Activated T-cell treated with anti-CD3 and anti-CD28 coated beads, Interleukin-2, amount 50 U/mL, for 48 hours (primary cell): ENCODE data around the gene GPR85.
"Not testable (repeated sequence)": the region's sequence is repeated elsewhere in the genome, so short reads cannot be mapped to it uniquely, and the experiment has no call there.

Source experiments
- DNase-seq, 2 experiments: peaks; one replicate each; pipeline ENCODE4 v3.0.0-alpha.2; 2020

Gene GPR85, protein sequence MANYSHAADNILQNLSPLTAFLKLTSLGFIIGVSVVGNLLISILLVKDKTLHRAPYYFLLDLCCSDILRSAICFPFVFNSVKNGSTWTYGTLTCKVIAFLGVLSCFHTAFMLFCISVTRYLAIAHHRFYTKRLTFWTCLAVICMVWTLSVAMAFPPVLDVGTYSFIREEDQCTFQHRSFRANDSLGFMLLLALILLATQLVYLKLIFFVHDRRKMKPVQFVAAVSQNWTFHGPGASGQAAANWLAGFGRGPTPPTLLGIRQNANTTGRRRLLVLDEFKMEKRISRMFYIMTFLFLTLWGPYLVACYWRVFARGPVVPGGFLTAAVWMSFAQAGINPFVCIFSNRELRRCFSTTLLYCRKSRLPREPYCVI

DNA sequence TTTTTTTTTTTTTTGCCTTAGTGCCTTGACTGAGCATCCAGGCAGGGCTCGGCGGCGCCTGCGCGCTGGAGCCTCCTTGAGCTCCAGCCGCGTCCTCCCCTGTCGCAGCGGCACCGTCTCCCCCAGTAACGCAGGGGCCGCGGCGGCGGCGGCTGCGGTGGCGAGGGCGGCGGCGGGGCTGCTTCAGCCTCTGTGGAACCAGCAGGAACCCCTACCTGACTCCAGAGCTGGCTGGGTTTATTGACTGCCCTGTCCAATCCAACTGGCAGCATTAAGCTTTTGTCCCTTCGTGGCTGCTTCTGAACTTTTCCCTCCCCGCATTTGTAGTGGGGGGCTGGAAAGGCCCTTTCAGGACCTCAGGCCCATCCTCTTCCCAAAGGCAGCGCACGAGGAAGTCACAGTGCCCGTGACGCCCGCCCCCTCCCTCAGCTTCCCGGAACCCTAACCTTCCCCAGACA lies at the start of gene GPR85:
GPR85 (minus strand) TSS at position 397 of the 458 bp plus-strand sequence. CDS start 2,106 bp downstream, outside the sequence.
- DNase-seq: peak; percentile 25 to 45

DNA sequence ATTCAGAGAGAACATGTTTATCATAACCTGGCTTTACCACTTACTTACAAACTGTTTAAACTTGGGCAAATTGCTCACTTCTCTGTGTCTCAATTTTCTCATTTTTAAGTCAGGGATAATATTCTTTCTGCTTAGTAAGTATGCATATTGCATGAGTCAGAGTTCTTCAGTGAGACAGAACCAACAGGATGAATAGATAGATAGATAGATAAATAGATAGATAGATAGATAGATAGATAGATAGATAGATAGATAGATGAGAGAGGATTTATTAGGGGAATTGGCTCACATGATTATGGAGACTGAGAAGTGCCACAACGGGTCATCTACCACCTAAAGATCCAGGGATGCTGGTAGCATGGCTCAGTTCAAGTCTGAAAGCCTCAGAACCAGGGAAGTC lies 47.4 kb upstream of the GPR85 start:
- DNase-seq: no peak

DNA sequence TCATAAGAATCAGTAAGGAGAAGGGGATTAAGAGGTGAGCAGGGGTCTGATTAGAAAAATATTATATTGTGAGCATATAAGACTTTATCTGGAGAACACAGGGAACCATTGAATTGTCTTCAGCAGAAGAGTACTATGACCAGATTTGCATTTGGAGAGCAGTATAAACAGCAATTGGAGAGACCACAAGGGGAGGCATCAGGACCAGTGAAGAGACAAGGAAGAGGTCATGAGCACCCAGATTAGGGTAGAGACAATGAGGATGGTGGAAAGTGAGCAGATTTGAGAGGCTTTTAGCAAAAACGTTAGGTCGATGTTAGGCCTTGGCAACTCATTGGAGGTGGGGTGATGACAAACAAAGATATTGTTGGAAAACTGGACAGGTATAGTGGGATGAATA lies 44.7 kb upstream of the GPR85 start:
- no peak for DNase-seq

DNA sequence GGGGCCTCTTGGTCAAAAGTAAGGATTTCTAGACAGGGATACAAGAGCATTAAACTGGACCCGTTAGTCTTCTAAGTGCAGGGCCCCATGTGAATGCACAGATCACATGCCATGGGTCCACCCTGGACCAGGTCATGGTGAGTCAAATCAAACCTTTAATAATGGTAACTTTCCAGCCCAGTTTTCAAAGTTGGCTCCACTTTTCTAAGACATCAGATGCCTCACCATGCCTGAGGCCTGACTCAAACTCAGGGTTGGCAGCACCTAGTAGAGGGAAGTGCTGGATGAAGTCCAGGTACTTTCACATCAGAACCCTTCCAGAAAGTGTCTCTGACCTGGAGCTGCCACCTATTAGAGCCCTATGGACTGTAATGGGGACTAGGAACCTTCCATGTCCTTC lies 41.4 kb upstream of the GPR85 start:
- DNase-seq: no peak

DNA sequence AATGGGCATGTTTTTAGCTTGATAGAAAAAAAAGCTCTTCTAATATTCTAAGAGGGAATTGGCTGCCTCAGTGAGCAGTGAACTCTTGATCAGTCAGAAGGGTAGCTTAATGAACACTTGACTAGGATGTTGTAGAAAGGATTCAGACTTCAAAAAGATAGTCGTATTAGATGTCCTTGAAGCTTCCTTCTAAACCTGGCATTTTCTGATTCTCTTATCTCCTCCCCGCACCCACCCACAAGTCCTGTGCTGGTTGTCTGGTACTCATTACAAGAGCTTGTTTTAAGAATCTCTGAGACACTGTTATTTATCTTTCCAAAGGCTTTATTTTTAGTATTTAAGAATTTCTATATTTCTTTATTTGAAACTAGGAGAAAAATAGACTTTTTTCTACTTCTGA lies 39.1 kb upstream of the GPR85 start:
- DNase-seq: no peak

DNA sequence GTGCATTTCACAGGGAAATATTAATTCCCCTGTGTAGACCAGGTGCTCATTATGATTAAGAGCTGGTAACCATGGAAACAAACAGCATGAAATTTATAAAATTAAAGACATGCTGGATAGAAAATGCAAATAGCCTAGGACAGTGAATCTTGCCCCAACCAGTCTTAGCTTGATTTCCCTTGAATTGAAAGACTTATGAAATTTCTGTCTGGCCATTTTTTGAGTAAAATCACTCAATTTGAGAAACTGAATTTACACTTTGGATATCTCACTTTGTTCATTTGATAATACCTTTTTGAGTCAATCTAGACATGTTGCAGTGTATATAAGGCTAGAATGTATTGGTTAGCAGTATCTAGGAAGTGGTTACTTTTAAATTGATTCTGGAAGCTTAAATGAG lies 36.1 kb upstream of the GPR85 start:
- DNase-seq: no peak

DNA sequence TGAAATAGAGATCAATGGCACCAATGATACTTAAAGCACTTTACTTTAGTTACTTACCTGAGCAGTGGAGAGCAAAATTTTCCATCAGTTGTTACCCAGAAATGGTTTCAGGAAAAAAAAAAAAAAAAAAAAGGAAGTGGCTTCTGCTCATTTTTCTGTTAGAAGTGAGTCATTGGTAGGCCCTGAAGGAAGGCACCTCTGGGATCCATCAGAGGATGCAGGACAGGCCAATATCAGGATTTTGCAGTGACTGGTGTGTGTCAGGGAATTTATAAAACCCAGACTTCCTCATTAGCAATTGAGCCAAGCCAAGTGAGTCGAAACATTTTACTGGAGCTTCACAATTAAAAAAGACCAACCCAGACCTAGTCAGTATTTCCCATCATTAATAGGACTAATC lies 34.0 kb upstream of the GPR85 start:
- DNase-seq: no peak

DNA sequence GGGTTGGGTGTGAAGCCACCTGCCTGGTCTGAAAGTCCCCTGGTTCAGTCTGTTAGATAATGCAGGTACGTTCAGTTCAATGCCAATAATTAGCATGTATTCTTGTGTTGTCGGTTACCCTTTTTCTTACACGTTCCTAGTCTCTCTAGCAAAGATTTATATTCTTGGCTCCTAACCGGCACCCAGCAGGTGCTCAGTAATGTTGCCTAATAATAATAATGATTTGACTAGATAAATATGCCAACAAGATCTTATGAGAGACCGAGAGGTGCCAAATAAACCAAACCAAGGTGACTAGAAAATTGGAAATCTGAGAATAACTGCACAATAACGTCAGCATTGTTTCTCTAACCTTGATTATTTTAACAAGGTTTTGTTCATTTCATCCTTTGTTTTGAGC lies 32.8 kb upstream of the GPR85 start:
- DNase-seq: no peak

DNA sequence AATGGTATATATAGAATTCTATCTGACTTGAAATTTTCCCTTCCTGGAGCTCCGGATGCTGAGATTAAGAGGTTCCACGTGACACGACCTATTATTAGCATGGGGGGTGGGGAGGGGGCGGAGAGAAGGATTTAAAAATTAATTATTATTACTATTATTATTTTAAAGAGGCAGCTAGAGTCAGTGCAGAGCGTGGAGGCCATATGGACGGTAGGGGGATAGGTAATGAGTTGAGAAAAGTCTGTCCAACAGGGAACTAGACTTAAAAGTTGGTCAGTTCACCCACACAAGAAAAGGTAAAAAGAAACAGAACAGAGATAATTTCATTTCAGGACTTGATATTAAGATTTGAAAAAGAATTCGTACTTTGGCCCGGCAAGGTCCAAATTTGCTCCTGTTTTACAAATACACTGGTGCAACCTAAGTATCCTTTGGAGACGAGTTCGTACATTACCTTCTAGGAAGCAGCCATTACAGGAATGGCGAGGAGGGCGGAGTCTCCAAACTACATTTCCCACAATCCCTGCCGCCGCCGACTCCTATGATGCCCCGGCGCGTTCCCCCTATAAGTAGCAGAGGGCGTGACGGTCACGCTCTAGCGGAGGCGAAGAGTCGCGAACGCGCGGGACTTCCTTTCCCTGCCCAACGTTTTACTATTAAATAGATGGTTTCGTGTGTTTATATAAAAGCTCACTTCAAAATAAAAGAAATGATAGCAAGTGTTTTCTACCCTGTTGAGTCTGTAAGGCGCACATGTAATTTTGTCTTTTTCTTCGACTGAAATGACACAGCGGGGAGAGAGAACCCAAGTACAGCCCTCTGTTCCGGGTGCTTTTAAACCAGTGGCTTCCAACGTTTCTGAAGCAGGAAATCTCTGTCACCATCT lies 31.7 kb upstream of the GPR85 start, which contains the start of gene SMIM30:
SMIM30 (minus strand) TSS at position 481 of the 886 bp plus-strand sequence. CDS start 976 bp downstream, outside the sequence.
- peak; percentile 89 for DNase-seq

DNA sequence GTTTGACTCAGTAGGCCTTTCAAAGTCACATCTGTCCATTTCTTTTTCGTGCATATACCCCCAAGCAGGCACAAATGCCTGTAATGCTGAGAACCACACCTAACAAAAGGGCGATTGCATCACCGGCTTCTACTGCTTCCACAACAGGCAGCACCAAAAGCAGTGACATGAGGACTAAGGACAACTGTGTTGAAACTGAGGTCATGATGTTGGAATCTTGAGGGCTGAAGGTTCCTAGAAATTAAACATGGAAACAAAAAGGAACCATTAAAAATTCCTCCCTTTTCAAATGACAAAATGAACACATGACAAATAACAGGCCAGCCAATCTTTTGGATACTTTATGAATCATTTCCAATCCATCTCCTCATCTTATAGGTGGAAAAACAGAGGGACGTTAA lies 30.7 kb upstream of the GPR85 start:
- not testable (repeated sequence) for DNase-seq

DNA sequence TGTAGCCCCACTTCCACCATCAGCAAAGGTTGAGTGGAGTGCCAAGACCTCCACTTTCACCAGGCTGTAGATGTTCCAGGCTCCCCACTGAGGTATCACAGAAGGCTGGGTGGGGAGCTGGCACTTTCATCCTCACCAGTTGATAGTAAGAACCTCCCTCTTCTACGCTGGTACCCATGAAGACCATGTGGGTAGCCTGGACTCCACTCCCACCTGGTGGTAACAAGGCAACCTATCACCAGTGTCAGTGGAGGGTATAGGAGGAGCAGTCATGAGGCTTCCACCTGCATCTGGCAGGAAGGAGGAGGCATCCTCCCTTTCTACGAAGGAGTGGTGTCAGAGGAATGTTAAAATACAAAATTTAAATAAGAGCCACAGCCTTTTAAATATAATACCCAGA lies 27.3 kb upstream of the GPR85 start:
- no peak for DNase-seq

DNA sequence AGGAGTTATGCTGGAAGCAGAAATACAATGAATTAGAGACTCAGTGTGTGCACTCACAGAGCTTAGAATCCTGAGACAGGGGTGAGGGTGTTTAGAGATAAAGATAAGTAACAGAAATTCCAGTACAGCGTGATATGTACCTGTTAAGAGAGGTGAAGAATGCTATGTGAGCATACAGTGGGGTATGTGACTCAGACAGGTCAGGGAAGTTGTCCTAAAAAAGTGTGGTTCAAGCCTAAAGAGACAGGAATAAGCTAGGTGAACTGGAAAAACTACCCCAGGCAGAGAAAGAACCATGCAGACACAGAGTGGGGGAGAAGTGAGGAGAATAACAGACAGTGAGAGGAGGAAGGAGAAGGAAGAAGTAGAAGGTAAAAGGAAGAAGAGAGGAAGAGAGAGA lies 23.1 kb upstream of the GPR85 start:
- DNase-seq: no peak

DNA sequence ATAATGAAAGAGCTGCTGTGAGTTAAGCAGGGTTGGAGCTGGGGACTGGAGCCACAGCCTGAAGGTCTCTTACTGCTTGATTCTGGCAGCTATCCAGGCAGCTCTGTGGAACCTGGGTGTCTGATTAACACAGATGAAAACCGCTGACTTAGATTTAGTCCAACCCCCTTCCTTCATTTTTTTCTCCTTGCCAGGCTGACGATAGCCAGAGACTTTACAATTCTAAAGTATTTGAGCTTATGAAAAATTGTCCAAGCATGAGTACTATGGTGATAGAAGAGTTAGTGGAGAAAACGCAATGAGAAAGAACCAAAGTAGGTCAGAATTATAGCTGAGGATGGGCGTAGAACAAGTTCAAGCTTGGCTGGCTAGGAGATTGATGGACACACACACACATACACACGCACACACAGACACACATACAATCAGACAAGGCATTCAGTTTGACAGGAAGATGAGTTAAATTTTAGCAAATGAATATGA lies 13.5 kb upstream of the GPR85 start:
- DNase-seq: no peak

DNA sequence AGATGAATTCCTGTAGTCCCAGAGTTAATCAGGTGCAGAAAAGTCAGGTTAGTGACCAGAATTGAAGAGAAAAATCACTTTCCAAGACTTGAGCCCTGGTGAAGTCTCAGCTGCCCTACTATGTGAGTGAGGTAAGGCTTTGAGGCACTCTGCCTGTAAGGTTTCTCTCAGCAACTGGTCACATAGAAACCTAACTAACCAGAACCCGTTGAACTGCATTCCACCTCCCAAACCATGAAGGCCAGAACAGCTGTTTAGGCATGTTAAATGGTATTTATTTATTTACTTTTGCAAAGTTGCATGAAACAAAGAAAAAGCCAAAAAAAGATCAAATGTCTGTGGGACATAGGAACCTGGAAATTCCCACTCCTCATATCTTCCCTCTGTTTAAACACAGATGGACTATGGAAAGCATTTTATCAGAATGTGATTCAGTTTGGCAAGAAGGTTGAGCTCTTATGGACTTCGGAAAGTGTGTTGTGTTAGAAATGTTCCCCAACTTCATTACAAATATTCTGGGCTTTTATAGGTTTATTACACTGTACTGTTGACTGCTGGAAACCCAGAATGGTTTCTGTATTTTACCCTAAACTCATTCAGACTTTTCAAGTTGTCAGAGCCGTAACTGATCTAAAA lies 12.8 kb upstream of the GPR85 start:
- DNase-seq: no peak

DNA sequence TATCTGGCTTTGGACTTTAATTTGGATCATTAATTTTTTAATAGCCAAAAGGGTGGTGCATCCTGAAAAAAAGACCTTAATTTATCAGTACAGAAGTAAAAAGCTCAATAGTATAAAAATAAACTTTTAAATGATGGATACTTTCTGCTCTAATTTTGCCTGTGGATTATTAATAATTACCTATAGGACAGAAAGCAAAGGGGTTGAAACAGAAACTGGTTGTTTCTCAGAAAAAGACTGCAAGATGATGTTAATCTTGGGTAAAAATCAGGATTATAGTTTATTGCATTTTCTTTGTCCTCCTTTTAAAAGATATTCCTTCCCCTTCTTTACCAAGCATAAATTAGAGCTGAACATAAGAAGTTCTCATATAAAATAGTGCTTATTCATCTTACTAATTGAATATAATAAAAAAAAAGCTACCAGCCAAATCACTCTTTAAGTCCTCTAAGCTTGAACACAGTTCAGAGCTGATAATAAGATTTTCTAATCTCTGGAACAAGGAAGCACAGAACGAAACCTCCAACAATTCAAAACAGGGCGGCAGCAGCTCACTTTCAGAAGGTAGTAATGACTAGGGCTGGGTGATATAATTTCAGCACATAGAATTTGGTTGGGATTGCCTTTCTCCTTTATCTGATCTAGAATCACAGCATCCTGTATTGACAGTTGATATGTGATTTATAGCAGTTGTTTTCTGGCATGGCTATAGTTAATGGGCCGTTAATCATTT lies 8.1 kb upstream of the GPR85 start:
- DNase-seq: no peak

DNA sequence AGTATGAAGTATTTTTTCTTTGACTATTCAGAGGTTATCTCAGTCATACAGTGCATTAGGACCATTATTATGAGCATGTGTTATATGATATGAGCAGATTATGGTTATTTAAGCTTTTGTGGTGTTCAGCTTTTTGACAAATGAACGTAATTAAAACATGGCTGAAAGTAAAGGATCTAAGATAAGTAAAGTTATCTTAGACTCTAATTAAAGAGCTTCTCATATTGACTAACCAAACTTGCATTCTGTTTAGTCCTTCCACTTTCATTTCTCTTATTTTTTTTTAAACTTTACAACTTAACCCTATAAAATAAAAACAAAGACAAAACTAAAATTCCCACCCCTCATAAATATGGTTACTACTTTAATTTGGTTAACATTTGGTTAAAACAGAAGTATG lies 6.9 kb upstream of the GPR85 start:
- no peak for DNase-seq

DNA sequence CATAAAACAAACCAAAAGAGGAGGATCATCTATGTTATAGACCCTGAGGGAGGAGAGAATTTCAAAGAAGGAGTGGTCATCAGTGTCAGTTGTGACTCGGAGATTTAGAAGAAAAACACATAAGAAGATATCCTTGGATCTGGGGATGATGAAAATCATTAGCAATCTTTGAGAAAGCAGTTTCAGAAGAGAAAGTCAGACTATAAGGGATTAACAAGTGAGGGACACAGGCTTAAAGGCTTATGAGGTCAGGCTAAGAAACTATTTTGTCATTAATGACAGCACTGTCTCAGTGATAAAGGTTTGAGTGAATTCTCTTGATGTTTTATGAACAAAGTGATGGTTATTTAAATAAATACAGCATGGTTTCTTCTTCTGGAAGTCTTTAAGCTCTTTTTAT lies 6.1 kb upstream of the GPR85 start:
- DNase-seq: no peak

DNA sequence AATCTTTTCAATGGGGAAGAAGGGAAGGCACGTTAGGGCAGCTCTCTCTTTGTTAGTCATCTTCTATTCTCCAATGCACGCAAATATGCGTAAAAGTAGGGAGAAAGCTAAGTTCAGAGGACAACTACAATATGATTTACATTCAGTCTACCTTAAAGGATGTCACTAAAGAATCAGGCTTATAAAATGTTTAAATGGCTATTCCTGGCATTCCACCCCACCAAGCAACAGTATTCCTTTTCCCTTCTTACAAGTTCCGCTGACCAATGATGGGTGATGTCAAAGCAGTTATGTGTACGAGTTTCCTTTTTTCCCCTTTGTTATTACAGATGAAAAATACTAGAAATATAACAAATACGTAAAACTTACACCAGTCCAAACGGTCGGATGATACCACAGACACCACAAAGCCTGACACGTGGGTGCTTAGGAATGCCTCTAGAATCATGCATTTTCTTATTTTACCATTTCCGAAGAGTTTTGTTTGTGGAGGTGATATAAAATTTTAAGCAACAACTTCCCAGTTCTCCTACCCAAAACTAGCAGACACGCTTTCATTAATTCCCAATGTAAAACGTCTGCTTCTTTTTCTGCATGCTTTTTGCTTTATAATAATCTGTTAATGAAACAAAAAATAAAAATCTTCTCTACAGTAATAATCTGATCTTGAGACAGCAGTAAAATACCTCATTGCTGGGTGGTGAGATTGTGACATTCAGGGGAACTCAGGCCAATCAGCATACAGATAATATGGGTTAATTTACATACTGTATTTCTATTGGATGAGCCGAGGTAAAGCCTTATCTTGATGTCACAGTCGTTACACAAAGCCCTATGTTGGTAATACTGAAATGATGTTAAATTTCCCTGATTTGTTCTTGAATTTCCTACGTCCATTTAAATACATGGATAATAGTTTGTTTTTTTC lies 708 bp upstream of the GPR85 start:
- DNase-seq: no peak

DNA sequence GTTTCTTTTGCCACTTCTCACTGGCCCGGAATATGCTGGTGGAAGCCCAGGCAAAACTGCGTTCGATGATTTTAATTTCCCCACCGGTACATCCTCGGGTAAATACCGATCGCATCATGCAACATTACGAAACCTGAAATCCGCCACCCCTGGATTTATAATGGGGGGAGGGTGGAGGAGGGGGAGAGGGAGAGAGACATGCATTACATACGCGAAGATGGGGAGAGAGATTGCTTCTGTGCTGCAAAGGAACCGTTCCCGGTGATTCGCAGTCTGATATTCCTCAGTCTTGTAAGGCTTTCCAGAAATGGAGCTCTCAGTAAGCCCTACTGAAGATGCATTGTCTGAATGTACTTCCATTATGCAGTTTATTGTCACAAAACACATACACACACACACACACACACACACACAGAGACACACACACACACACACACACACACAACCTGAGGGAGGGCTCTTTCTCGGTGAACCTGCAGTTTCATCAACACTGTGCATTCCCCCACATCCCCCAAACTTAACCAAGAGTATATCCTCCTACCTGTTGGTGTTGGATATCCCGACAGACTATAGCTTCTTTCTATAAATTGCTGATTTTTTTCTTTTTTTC lies 741 bp downstream of the GPR85 start:
- no peak for DNase-seq

DNA sequence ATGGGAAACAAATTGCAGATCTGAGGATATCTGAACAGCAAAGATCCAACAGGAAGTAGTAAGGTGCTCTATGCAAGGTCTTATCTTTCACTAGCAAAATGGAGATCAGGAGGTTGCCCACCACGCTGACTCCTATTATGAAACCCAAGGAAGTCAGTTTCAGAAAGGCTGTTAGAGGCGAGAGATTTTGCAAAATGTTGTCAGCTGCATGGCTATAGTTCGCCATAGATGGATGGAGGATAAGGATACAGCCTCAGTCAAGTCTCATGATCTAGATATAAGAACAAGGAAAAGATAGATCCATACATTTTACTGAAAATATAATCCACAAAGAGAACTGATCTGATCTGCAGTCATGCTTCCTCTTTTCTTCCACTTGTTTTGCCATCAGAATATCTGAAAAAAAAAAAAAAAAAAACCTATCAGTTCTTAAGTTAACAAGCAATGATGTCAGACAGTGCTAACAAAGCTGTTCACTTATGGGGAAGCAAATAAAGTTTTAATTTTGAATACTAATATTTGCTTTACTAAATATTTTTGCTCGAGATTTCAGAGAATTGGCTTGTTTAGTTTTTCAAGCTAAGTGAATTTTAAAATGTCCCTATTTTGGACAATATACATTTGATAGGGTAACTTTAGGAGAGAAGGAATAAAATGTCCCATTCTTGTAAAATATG lies 2.0 kb downstream of the GPR85 start:
- no peak for DNase-seq
